Measurements from ENCODE around the gene GPR62. TPM values are rescaled to one million over a fixed set of nuclear protein-coding genes. Genes with fewer than 3 reads are reported as not detected.

The GPR62 gene
- total and polyA plus RNA-seq, 2 experiments from 2014 or later = 0.10 to 0.38 TPM

- Mint-ChIP-seq H3K36me3 (ENCODE audit: low read depth) (no peaks in the 10 kb centered on the region; the same call in 2 of the 3 replicates), H3K27ac (no peak overlapping the region), H3K4me3 (no peak overlapping the region; the same call in 2 of the 3 replicates), H3K4me1 (peaks cover 56% of the 10 kb centered on the region), H3K9me3 (no peaks in the 10 kb centered on the region), H3K27me3 (ENCODE audit: insufficient read depth, low read depth, poor library complexity) (peaks cover 20% of the 10 kb centered on the region)
- Histone ChIP-seq H3K4me3 (no peak overlapping the region), H3K4me1 (ENCODE audit: insufficient read depth) (peaks cover 28% of the 10 kb centered on the region; the same call in 1 of the 2 replicates), H3K79me2 (replicated peaks; ENCODE audit: insufficient read depth) (no peaks in the 10 kb centered on the region), H2AFZ (no peak overlapping the region), H3K27me3 (ENCODE audit: insufficient read depth) (no peaks in the 10 kb centered on the region), H3K36me3 (ENCODE audit: insufficient read depth) (no peaks in the 10 kb centered on the region), H3K27ac (ENCODE audit: low read depth) (no peak overlapping the region), H3F3A (replicated peaks; ENCODE audit: low read depth) (no peaks in the 10 kb centered on the region; the same call in 1 of the 2 replicates), H3K9me2 (ENCODE audit: insufficient read depth) (no peaks in the 10 kb centered on the region), H4K20me1 (replicated peaks; ENCODE audit: insufficient read depth) (no peaks in the 10 kb centered on the region), H3K4me2 (no peak overlapping the region)
- no peak for TF ChIP-seq NANOG (IDR thresholded peaks at IDR 0.05; ENCODE audit: borderline replicate concordance)
- TF ChIP-seq EZH2 (IDR thresholded peaks at IDR 0.05; ENCODE audit: low read depth, unreplicated experiment) = no peak
- TF ChIP-seq EZH2phosphoT487 (IDR thresholded peaks at IDR 0.05; ENCODE audit: unreplicated experiment) = no peak
- no peak for TF ChIP-seq POLR2AphosphoS5 (IDR thresholded peaks at IDR 0.05; ENCODE audit: low read depth)
- TF ChIP-seq CTCF (conservative IDR thresholded peaks at IDR 0.05; ENCODE audit: low read depth in 2 of 2) = no peak
- no peak for TF ChIP-seq ZNF331 (CRISPR knock-in tag; IDR thresholded peaks at IDR 0.05; ENCODE audit: low read depth)
- no peak for TF ChIP-seq STAT1 (IDR thresholded peaks at IDR 0.05; ENCODE audit: unreplicated experiment)
- TF ChIP-seq, protein P1, sequence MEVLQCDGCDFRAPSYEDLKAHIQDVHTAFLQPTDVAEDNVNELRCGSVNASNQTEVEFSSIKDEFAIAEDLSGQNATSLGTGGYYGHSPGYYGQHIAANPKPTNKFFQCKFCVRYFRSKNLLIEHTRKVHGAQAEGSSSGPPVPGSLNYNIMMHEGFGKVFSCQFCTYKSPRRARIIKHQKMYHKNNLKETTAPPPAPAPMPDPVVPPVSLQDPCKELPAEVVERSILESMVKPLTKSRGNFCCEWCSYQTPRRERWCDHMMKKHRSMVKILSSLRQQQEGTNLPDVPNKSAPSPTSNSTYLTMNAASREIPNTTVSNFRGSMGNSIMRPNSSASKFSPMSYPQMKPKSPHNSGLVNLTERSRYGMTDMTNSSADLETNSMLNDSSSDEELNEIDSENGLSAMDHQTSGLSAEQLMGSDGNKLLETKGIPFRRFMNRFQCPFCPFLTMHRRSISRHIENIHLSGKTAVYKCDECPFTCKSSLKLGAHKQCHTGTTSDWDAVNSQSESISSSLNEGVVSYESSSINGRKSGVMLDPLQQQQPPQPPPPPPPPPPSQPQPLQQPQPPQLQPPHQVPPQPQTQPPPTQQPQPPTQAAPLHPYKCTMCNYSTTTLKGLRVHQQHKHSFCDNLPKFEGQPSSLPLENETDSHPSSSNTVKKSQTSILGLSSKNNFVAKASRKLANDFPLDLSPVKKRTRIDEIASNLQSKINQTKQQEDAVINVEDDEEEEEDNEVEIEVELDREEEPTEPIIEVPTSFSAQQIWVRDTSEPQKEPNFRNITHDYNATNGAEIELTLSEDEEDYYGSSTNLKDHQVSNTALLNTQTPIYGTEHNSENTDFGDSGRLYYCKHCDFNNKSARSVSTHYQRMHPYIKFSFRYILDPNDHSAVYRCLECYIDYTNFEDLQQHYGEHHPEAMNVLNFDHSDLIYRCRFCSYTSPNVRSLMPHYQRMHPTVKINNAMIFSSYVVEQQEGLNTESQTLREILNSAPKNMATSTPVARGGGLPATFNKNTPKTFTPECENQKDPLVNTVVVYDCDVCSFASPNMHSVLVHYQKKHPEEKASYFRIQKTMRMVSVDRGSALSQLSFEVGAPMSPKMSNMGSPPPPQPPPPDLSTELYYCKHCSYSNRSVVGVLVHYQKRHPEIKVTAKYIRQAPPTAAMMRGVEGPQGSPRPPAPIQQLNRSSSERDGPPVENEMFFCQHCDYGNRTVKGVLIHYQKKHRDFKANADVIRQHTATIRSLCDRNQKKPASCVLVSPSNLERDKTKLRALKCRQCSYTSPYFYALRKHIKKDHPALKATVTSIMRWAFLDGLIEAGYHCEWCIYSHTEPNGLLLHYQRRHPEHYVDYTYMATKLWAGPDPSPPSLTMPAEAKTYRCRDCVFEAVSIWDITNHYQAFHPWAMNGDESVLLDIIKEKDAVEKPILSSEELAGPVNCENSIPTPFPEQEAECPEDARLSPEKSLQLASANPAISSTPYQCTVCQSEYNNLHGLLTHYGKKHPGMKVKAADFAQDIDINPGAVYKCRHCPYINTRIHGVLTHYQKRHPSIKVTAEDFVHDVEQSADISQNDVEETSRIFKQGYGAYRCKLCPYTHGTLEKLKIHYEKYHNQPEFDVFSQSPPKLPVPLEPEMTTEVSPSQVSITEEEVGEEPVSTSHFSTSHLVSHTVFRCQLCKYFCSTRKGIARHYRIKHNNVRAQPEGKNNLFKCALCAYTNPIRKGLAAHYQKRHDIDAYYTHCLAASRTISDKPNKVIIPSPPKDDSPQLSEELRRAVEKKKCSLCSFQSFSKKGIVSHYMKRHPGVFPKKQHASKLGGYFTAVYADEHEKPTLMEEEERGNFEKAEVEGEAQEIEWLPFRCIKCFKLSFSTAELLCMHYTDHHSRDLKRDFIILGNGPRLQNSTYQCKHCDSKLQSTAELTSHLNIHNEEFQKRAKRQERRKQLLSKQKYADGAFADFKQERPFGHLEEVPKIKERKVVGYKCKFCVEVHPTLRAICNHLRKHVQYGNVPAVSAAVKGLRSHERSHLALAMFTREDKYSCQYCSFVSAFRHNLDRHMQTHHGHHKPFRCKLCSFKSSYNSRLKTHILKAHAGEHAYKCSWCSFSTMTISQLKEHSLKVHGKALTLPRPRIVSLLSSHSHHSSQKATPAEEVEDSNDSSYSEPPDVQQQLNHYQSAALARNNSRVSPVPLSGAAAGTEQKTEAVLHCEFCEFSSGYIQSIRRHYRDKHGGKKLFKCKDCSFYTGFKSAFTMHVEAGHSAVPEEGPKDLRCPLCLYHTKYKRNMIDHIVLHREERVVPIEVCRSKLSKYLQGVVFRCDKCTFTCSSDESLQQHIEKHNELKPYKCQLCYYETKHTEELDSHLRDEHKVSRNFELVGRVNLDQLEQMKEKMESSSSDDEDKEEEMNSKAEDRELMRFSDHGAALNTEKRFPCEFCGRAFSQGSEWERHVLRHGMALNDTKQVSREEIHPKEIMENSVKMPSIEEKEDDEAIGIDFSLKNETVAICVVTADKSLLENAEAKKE (CRISPR knock-in tag; IDR thresholded peaks at IDR 0.05) = no peak
- TF ChIP-seq JUNB (IDR thresholded peaks at IDR 0.05; ENCODE audit: unreplicated experiment) = no peak
- TF ChIP-seq ZNF114 (CRISPR knock-in tag; IDR thresholded peaks at IDR 0.05) = no peak
- TF ChIP-seq, protein P2, sequence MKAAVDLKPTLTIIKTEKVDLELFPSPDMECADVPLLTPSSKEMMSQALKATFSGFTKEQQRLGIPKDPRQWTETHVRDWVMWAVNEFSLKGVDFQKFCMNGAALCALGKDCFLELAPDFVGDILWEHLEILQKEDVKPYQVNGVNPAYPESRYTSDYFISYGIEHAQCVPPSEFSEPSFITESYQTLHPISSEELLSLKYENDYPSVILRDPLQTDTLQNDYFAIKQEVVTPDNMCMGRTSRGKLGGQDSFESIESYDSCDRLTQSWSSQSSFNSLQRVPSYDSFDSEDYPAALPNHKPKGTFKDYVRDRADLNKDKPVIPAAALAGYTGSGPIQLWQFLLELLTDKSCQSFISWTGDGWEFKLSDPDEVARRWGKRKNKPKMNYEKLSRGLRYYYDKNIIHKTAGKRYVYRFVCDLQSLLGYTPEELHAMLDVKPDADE (IDR thresholded peaks at IDR 0.05) = no peak
- TF ChIP-seq CREB1 (CRISPR knock-in tag; IDR thresholded peaks at IDR 0.05; ENCODE audit: low read depth) = no peak
- no peak for TF ChIP-seq REST (IDR thresholded peaks at IDR 0.05; ENCODE audit: unreplicated experiment)
- DNase-seq (ENCODE audit: low spot score) = no peak
- ATAC-seq = no peak
Measured at GRCh38 chr3:52006820-52007133, 51.6 kb downstream of the GPR62 start.
